Hair follicle dermal papilla cell (primary cell): ENCODE data around the gene DEDD. TPM values are rescaled to one million over a fixed set of nuclear protein-coding genes. Genes with fewer than 3 reads are reported as not detected.

Experiments used
- small RNA-seq: library from RNA; depleted of rRNA; stranded (forward); fragments of <200 nt; gene quantifications from one replicate; pipeline ENCODE3, GENCODE V24; 2012
- total RNA-seq: library from RNA; depleted of rRNA; stranded (reverse); fragments of >200 nt; gene quantifications from 2 replicates; pipeline ENCODE4 v1.2.3, GENCODE V29; 2012

DEDD gene
- total RNA-seq: 42.4 and 47.7 TPM in 2 replicates

GRCh38 chr1:161132410-161133219, at the start of gene DEDD:
Gene DEDD (minus strand): TSS chr1:161132667. CDS start chr1:161124462, 8,205 bp downstream.

GRCh38 chr1:161177112-161177935, 44.9 kb upstream of the DEDD start, which contains the start of gene B4GALT3:
Gene B4GALT3 (minus strand): TSS chr1:161177507. CDS start chr1:161176060, 1,447 bp downstream.

GRCh38 chr1:161165742-161166668, 33.5 kb upstream of the DEDD start, which contains the start of gene PPOX:
Gene PPOX (plus strand): TSS chr1:161166426. CDS start chr1:161166848, 422 bp downstream.

GRCh38 chr1:161159087-161159912, 26.8 kb upstream of the DEDD start, which contains the start of gene USP21:
Gene USP21 (plus strand): TSS chr1:161159500. CDS start chr1:161160641, 1,141 bp downstream.

GRCh38 chr1:161153682-161154337, 21.3 kb upstream of the DEDD start, which contains the start of gene UFC1:
Gene UFC1 (plus strand): TSS chr1:161153978. CDS start chr1:161153998, 20 bp downstream.

GRCh38 chr1:161117759-161118581, 14.5 kb downstream of the DEDD start, which contains the start of the genes NIT1 and PFDN2:
Gene NIT1 (plus strand): TSS chr1:161118105. CDS start chr1:161118177, 72 bp downstream.
Gene PFDN2 (minus strand): TSS chr1:161118037. CDS start chr1:161118026, 11 bp downstream.

GRCh38 chr1:161098210-161099068, 34.0 kb downstream of the DEDD start, which contains the start of gene KLHDC9:
Gene KLHDC9 (plus strand): TSS chr1:161098361. CDS start chr1:161098536, 175 bp downstream.

GRCh38 chr1:161089251-161089924, 43.1 kb downstream of the DEDD start, which contains the start of gene NECTIN4:
Gene NECTIN4 (minus strand): TSS chr1:161089558. CDS start chr1:161089296, 262 bp downstream.

Small RNA genes within 50 kb of the gene (small RNA-seq; reads per million reads assigned to genes)
- not detected for gene RF01225

Other genes with a start within 250 kb of the DEDD start
- gene ITLN1, start 247.5 kb downstream of the DEDD start, total RNA-seq: not detected in 2 replicates
- not detected in 2 replicates for gene ITLN2, start 177.9 kb downstream of the DEDD start, total RNA-seq
- 2.1 and 3.6 TPM in 2 replicates for gene F11R, start 111.5 kb downstream of the DEDD start, total RNA-seq
- 1.5 TPM in 1 of 2 replicates, not detected in the other for gene TSTD1, start 93.7 kb downstream of the DEDD start, total RNA-seq
- gene USF1, start 86.7 kb downstream of the DEDD start, total RNA-seq: 60.5 and 62.1 TPM in 2 replicates
- not detected in 2 replicates for gene ARHGAP30, start 62.8 kb downstream of the DEDD start, total RNA-seq
- 0.12 and 0.49 TPM in 2 replicates for gene NECTIN4, start 43.1 kb downstream of the DEDD start, total RNA-seq
- gene KLHDC9, start 34.3 kb downstream of the DEDD start, total RNA-seq: 0.65 and 2.2 TPM in 2 replicates
- 10.7 and 14.1 TPM in 2 replicates for gene PFDN2, start 14.6 kb downstream of the DEDD start, total RNA-seq
- 29.9 and 32.1 TPM in 2 replicates for gene NIT1, start 14.6 kb downstream of the DEDD start, total RNA-seq
- gene UFC1, start 21.3 kb upstream of the DEDD start, total RNA-seq: 56.3 and 58.4 TPM in 2 replicates
- 7.9 and 10.1 TPM in 2 replicates for gene USP21, start 26.8 kb upstream of the DEDD start, total RNA-seq
- gene PPOX, start 33.8 kb upstream of the DEDD start, total RNA-seq: 7.6 and 8.6 TPM in 2 replicates
- 18.2 and 22.4 TPM in 2 replicates for gene B4GALT3, start 44.8 kb upstream of the DEDD start, total RNA-seq
- 15.5 and 21.4 TPM in 2 replicates for gene ADAMTS4, start 66.4 kb upstream of the DEDD start, total RNA-seq
- gene NDUFS2, start 69.7 kb upstream of the DEDD start, total RNA-seq: 80.5 and 94.1 TPM in 2 replicates
- gene FCER1G, start 82.6 kb upstream of the DEDD start, total RNA-seq: 0.97 TPM in 1 of 2 replicates, not detected in the other
- gene APOA2, start 91.0 kb upstream of the DEDD start, total RNA-seq: not detected in 2 replicates
- gene TOMM40L, start 93.4 kb upstream of the DEDD start, total RNA-seq: 13.3 and 13.5 TPM in 2 replicates
- gene NR1I3, start 105.5 kb upstream of the DEDD start, total RNA-seq: not detected in 2 replicates
- not detected in 2 replicates for gene PCP4L1, start 126.1 kb upstream of the DEDD start, total RNA-seq
- gene MPZ, start 177.3 kb upstream of the DEDD start, total RNA-seq: 0.32 and 0.49 TPM in 2 replicates
- 24.7 and 63.3 TPM in 2 replicates for gene SDHC, start 181.7 kb upstream of the DEDD start, total RNA-seq
- gene CFAP126, start 235.2 kb upstream of the DEDD start, total RNA-seq: not detected in 2 replicates